Activated T-cell treated with anti-CD3 and anti-CD28 coated beads, Interleukin-2, amount 50 U/mL, for 24 hours (primary cell): ENCODE results near the gene MASP1.
"Not testable (repeated sequence)": the region's sequence is repeated elsewhere in the genome, so short reads cannot be mapped to it uniquely, and the experiment has no call there.

Experiments used
- DNase-seq: peaks from one replicate; pipeline ENCODE4 v3.0.0-alpha.2; 2020
- H3K27ac Mint-ChIP-seq: 2 replicates; pipeline ENCODE4 v1.8.0; 2020; ENCODE audit warnings: mild to moderate bottlenecking, mixed read lengths
- H3K27me3 Mint-ChIP-seq: 2 replicates; pipeline ENCODE4 v1.8.0; 2020; ENCODE audit warnings: mixed read lengths
- H3K36me3 Mint-ChIP-seq: 2 replicates; pipeline ENCODE4 v1.8.0; 2020; ENCODE audit warnings: low read depth, mixed read lengths
- H3K4me1 Mint-ChIP-seq: 2 replicates; pipeline ENCODE4 v1.8.0; 2020; ENCODE audit warnings: low read depth, mixed read lengths
- H3K4me3 Mint-ChIP-seq: 2 replicates; pipeline ENCODE4 v1.8.0; 2020; ENCODE audit warnings: mild to moderate bottlenecking, moderate library complexity, mixed read lengths
- H3K9me3 Mint-ChIP-seq: 2 replicates; pipeline ENCODE4 v1.8.0; 2020; ENCODE audit warnings: mixed read lengths

The MASP1 gene

DNA sequence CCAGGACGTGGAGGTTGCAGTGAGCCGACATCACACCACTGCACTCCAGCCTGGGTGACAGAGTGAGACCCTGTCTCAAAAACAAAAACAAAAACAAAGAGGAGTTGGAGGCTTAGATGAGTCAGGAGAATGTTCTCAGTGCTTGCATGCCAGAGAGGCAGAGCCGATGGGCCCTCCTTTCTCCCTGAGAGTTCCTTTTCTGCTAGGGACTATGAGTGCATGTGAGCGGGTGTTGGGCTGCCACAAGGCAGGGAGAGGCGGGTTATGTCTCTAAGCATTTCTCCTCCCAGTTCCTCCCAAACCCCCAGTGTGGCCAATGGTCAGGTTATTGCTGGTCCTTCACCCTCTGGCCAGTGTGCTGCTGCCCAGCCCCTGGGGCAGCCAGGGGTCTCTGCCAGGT lies 49.1 kb downstream of the MASP1 start:
- Mint-ChIP-seq H3K9me3 (peaks cover 4% of the 10 kb centered on the region), H3K36me3 (no peaks in the 10 kb centered on the region), H3K27ac (no peak overlapping the region), H3K4me1 (peaks cover 7% of the 10 kb centered on the region), H3K4me3 (no peak overlapping the region), H3K27me3 (no peaks in the 10 kb centered on the region)
- no peak for DNase-seq

DNA sequence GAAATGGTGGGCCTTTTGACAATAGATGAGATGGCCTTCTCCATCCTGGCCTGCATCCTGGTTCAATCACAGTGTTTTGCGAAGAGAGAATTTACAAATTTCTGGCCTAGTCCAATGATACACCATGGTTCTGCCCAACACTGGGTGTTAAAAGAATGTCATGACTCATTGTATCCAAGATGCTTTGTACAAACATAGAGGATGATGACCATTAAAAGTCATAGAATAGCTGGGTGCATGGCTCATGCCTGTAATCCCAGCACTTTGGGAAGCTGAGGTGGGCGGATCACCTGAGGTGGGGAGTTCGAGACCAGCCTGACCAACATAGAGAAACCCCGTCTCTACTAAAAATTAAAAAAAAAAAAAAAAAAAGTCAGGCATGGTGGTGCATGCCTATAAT lies 52.7 kb downstream of the MASP1 start:
- not testable (repeated sequence) for H3K4me1 Mint-ChIP-seq, H3K27me3 Mint-ChIP-seq, H3K9me3 Mint-ChIP-seq, H3K27ac Mint-ChIP-seq, H3K36me3 Mint-ChIP-seq, DNase-seq, H3K4me3 Mint-ChIP-seq

DNA sequence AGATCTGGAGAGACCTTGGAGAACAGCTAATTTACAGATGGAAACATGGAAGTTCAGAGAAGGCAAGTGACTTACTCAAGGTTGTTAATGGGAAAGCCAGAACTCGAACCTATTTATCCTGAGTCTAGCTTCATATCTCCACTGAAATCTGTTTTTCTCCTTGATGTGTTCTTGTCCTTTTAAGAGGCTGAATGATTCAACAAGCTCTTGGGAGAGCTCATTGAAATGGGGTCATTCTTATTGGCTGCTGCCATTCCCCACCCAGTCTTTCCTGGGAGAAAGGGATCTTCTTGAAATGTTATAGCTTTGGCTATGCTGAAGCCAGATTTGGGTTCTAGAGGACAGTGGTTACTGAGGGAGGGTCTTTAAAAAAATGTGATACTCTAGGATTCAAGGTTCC lies 53.3 kb downstream of the MASP1 start:
- no peak overlapping the region for H3K27ac Mint-ChIP-seq
- no peaks in the 10 kb centered on the region for H3K4me1 Mint-ChIP-seq
- H3K36me3 Mint-ChIP-seq = no peaks in the 10 kb centered on the region
- no peak overlapping the region for H3K4me3 Mint-ChIP-seq
- H3K9me3 Mint-ChIP-seq = peaks cover 4% of the 10 kb centered on the region
- DNase-seq = no peak
- H3K27me3 Mint-ChIP-seq = no peaks in the 10 kb centered on the region

DNA sequence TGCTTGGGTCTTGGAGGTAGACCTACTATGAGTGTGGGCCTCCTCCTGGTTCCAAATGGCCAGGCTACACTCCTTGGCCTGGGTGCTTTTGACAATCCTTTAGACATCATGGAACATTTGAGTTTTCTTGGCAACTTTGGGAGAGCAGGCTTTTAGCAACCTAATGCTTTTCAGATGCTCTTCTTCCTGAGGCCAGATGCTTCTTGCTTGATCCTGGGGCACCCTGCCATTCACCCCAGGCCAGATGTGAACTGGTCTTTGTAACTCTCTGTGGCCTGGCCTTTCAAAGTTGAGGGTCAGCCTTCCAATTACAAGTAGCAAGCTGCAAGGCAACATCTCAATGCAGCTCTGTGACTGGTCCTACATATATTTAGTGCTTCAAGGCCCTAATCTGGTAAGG lies 53.8 kb downstream of the MASP1 start:
- peaks cover 4% of the 10 kb centered on the region for H3K9me3 Mint-ChIP-seq
- H3K4me1 Mint-ChIP-seq = no peaks in the 10 kb centered on the region
- H3K27ac Mint-ChIP-seq = no peak overlapping the region
- no peak for DNase-seq
- no peaks in the 10 kb centered on the region for H3K27me3 Mint-ChIP-seq
- H3K4me3 Mint-ChIP-seq = no peak overlapping the region
- H3K36me3 Mint-ChIP-seq = no peaks in the 10 kb centered on the region

DNA sequence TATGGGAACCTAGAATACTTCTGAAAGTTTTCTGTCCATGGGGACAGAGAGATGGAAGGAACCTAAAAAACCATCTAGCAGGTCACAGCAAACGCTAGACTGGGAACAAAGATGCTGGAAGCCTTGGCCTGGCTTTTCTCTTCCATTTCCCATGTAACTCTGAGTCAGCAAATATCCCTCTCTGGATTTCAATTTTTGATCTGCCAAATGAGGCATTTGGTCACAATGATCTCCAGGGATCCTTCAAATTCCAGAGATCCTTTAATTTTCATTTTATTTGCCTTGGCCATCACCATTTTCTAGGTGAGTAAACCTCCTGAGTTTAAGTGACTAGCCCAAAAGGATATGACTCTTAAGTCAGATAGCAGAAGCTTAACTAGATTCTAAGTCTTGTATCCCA lies 54.6 kb downstream of the MASP1 start:
- Mint-ChIP-seq H3K27me3 (no peaks in the 10 kb centered on the region), H3K9me3 (peaks cover 4% of the 10 kb centered on the region), H3K4me1 (no peaks in the 10 kb centered on the region), H3K27ac (no peak overlapping the region), H3K4me3 (no peak overlapping the region), H3K36me3 (no peaks in the 10 kb centered on the region)
- DNase-seq = no peak

DNA sequence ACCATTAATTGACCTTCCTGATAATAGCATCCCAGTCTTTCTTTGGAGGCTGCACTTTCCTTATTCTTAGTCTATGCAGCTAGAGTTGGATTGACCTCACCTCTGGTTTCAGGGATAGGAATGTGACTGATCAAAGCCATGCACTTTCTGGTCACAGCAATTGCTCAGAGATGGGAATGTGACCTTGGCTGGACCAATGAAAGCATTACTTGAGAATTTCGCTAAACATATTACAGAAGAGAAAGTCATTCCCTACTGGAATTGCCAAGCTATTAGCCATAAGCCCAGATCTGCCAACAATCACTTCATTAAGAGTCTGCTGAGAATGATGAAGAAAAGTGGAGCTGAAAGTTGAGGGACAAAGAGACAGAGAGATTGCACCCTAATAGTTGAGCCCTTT lies 61.5 kb downstream of the MASP1 start:
- Mint-ChIP-seq H3K4me1 (no peaks in the 10 kb centered on the region), H3K36me3 (no peaks in the 10 kb centered on the region), H3K4me3 (no peak overlapping the region), H3K27ac (no peak overlapping the region), H3K9me3 (no peaks in the 10 kb centered on the region), H3K27me3 (peaks cover 20% of the 10 kb centered on the region)
- no peak for DNase-seq

DNA sequence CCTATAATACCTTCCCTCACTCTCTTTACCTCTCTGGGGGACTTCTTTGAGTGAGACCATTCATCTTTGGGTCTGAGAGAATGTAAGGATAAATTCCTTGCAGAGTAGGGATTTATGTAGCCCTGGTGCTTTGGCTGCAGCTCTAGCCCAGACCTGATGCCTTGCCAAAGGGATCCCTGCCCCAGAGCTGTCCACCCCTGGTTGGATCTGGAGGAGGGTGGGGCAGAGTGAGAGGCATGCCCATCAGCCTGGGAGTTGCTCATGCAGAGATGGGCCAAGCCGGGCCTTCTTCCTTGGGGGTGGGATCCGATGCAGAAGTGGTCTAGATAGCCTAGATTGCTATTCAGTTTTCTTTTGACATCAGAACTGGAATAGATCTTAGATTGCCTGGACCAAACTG lies 62.8 kb downstream of the MASP1 start:
- no peak for DNase-seq
- no peak overlapping the region for H3K4me3 Mint-ChIP-seq
- H3K4me1 Mint-ChIP-seq = no peaks in the 10 kb centered on the region
- no peak overlapping the region for H3K27ac Mint-ChIP-seq
- H3K27me3 Mint-ChIP-seq = peaks cover 20% of the 10 kb centered on the region
- no peaks in the 10 kb centered on the region for H3K9me3 Mint-ChIP-seq
- H3K36me3 Mint-ChIP-seq = no peaks in the 10 kb centered on the region

DNA sequence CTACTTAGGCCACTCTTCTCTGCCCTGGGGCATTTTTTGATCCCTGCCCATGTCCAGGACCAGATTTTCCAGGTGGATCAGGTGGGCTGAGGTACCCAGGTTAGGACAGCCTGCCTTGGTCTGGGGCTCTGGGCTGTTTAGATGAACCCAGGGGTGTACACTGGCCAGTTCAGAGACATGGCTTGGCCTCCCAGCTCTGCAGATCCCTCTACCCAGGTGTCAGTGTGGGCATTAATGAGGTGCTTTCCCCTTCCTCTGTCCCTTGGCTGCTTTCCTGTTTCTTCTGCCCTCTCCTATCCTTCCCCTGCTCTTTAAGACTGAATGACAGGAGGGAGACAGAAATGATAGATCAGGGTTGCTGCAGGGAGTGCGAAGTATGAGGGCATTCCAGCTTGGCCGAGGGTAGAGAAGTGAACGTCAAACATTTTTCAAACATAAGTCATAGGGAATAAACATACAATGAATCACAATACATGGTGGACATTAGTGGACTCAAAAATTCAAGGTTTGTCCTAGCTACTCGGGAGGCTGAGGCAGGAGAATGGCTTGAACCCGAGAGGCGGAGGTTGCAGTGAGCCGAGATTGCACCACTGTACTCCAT lies 63.8 kb downstream of the MASP1 start:
- Mint-ChIP-seq H3K27me3 (peaks cover 20% of the 10 kb centered on the region), H3K36me3 (no peaks in the 10 kb centered on the region), H3K9me3 (no peaks in the 10 kb centered on the region), H3K4me3 (no peak overlapping the region), H3K4me1 (no peaks in the 10 kb centered on the region), H3K27ac (no peak overlapping the region)
- DNase-seq = no peak

DNA sequence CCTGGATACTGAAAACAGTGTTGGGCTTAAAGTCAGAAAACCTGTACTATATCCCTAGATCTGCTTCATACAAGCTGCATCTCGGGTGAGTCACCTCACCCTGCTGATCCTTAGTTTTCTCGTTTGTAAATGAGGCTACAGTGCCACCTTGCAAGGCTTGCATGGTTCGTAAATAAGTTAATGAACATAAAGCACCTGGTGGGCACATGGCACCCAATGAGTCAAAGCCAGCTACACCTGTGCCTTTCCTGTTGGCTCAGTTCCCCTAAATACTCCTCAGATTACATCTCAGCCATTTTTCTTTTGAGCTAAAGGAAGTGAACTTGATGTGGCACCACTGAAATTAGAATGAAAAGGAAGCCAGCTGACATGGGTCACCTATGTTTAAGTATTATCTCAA lies 67.7 kb downstream of the MASP1 start:
- Mint-ChIP-seq H3K27ac (no peak overlapping the region), H3K4me1 (no peaks in the 10 kb centered on the region), H3K9me3 (no peaks in the 10 kb centered on the region), H3K36me3 (no peaks in the 10 kb centered on the region), H3K27me3 (peaks cover 12% of the 10 kb centered on the region), H3K4me3 (no peak overlapping the region)
- no peak for DNase-seq

DNA sequence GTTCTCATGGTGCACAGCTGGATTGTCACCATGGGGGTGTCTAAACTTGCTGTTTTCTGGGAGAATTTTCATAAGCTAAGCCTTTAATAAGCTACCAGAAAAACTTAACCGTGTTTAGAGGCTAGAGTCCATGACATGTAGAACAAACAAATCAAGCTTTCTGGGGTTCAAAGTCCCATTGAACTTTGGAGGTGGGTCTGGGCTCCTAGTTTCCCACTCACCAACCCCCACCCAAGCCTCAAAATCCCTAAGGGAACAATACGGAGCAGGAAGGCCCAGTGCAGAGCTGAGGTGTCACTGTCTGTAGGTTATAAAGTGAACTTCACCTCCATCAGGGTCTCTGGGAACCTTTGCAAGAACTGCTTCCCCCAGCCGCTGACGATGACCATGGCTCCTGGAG lies 68.7 kb downstream of the MASP1 start:
- Mint-ChIP-seq H3K27me3 (peaks cover 7% of the 10 kb centered on the region), H3K9me3 (no peaks in the 10 kb centered on the region), H3K4me3 (no peak overlapping the region), H3K27ac (no peak overlapping the region), H3K4me1 (no peaks in the 10 kb centered on the region), H3K36me3 (no peaks in the 10 kb centered on the region)
- DNase-seq = no peak

DNA sequence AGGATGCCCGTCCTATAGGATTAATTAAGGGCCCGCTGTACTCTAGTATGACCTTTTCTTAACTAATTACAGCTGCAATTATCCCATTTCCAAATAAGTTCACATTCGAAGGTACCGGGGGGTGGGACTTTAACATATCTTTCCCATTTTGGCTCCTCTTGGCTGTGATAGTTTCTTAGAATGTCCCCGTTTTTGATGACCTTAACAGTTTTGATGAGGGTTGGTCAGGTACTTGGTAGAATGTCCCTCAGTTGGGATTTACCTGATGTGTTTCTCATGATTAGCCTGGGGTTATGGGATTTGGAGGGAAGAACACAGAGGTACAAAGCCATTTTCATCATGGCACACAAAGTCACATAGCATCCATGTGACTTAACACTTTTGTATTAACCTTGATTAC lies 76.1 kb downstream of the MASP1 start:
- DNase-seq = no peak
- no peaks in the 10 kb centered on the region for H3K27me3 Mint-ChIP-seq
- H3K27ac Mint-ChIP-seq = no peak overlapping the region
- H3K4me3 Mint-ChIP-seq = no peak overlapping the region
- no peaks in the 10 kb centered on the region for H3K4me1 Mint-ChIP-seq
- H3K36me3 Mint-ChIP-seq = no peaks in the 10 kb centered on the region
- no peaks in the 10 kb centered on the region for H3K9me3 Mint-ChIP-seq

DNA sequence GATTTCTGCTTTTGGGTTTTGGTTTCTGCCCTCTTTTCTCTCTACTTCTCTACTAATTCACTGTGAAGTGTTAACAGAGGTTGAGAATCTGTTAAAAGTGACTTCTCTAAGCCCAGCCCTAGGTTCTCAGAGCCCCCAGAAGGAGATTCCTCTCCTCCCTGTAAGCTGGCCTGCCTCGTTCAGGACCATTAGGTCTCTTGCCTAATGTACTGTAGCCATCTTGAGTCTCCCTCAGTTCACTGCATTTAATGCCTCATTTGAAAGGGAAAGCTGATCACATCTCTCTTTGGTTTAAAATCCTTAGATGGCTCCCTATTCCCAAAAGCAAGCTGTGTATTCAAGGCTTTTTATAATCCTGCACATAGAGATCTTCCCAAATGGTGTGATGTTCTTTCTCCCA lies 77.9 kb downstream of the MASP1 start:
- no peaks in the 10 kb centered on the region for H3K36me3 Mint-ChIP-seq
- H3K27me3 Mint-ChIP-seq = no peaks in the 10 kb centered on the region
- no peaks in the 10 kb centered on the region for H3K4me1 Mint-ChIP-seq
- no peaks in the 10 kb centered on the region for H3K9me3 Mint-ChIP-seq
- DNase-seq = no peak
- H3K4me3 Mint-ChIP-seq = no peak overlapping the region
- H3K27ac Mint-ChIP-seq = no peak overlapping the region

DNA sequence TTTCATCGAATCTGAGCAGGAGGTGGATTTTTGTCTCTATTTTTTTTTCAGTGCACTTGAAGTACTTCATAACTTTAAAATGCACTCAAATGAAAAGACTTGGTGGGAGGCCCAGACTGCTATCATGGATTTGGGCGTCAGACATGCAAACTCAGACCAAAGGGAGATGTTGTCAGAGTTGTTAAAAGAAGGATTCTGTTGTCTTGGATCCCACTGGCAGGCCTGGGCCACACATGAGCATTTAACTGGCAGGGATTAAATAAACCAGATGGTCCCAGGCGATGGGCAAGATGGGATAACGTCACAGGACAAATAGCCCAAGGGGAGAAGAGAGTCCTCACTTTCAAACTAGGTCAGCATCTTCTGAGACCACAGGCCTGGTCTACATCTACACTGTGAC lies 78.8 kb downstream of the MASP1 start:
- H3K9me3 Mint-ChIP-seq = no peaks in the 10 kb centered on the region
- H3K36me3 Mint-ChIP-seq = no peaks in the 10 kb centered on the region

DNA sequence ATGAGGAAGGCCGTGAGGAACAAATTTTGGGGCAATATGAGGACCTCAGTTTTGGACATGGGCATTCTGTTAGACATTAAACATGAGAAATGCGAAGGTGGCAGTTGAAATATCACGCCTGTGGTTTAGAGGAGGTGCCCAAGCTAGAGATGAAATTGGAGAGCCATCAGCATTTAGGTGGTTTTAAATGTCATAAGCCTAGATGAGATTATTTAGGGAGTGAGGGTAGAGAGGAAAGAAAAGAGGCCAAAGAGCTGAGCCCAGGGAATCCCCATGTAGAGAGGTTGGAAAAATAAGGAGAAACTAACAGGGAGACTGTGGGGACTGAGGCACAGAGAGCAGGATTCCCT lies 79.4 kb downstream of the MASP1 start:
- DNase-seq = no peak
- no peaks in the 10 kb centered on the region for H3K4me1 Mint-ChIP-seq
- no peaks in the 10 kb centered on the region for H3K27me3 Mint-ChIP-seq
- no peaks in the 10 kb centered on the region for H3K36me3 Mint-ChIP-seq
- H3K9me3 Mint-ChIP-seq = no peaks in the 10 kb centered on the region
- no peak overlapping the region for H3K4me3 Mint-ChIP-seq
- no peak overlapping the region for H3K27ac Mint-ChIP-seq

More for the DNA sequence above, 78.8 kb downstream of the MASP1 start:
- Mint-ChIP-seq H3K4me3 (no peak overlapping the region), H3K27ac (no peak overlapping the region), H3K27me3 (no peaks in the 10 kb centered on the region), H3K4me1 (no peaks in the 10 kb centered on the region)
- DNase-seq = no peak

DNA sequence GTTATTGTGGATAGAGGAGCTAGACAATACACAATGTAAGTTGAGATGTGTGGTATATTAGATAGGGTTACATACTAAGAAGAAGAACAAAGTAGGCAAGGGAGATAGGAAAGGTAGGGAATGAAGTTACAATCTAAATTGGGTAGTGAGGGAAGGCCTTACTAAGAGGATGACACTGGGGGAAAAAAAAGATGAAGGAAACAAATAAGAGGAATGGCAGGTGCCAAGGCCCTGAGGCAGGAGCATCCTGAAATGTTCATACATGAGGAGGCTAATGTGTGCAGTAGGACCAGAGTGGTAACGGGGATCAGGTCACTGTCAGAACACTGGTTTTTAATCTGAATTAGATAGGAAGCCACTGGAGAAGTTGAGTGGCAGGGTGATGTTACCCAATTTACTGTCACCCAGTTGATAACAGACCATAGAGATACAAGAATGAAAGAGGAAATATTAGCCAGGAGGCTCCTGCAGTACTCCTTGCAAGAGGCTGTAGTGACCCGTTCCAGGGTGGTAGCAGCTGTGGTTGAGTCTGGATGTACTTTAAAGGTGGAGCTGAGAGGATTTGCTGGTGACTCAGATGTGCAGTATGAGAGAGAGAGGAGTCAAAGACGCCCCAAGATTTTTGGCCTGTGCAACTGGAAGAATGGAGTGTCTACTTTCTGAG lies 79.9 kb downstream of the MASP1 start:
- H3K4me3 Mint-ChIP-seq = no peak overlapping the region
- no peaks in the 10 kb centered on the region for H3K36me3 Mint-ChIP-seq
- no peak overlapping the region for H3K27ac Mint-ChIP-seq
- no peaks in the 10 kb centered on the region for H3K9me3 Mint-ChIP-seq
- no peaks in the 10 kb centered on the region for H3K27me3 Mint-ChIP-seq
- DNase-seq = no peak
- H3K4me1 Mint-ChIP-seq = no peaks in the 10 kb centered on the region
